GM21390 (cell line): ENCODE measurements around the gene ACOX3.
"Not testable (repeated sequence)": the region's sequence is repeated elsewhere in the genome, so short reads cannot be mapped to it uniquely, and the experiment has no call there.

ENCODE experiments used
- ATAC-seq: cut with Tn5 transposase; IDR thresholded peaks from one replicate; pipeline ENCODE4 v1.9.1; 2021; ENCODE audit not compliant: unreplicated experiment

ACOX3 gene

GRCh38 chr4:8359193-8359592 is 81.3 kb downstream of the ACOX3 start:
- no peak for ATAC-seq

- no peak for ATAC-seq
Observed at GRCh38 chr4:8356856-8357255, 83.7 kb downstream of the ACOX3 start.

- ATAC-seq, result no peak
Observed at GRCh38 chr4:8355864-8356565, 84.5 kb downstream of the ACOX3 start.

- ATAC-seq, result no peak
Observed at GRCh38 chr4:8355306-8355705, 85.2 kb downstream of the ACOX3 start.

GRCh38 chr4:8353912-8354453 is 86.5 kb downstream of the ACOX3 start:
- no peak for ATAC-seq

GRCh38 chr4:8353158-8353669 is 87.3 kb downstream of the ACOX3 start:
- ATAC-seq, result no peak

- no peak for ATAC-seq
Observed at GRCh38 chr4:8352368-8353157, 88.0 kb downstream of the ACOX3 start.

- no peak for ATAC-seq
Observed at GRCh38 chr4:8351931-8352367, 88.6 kb downstream of the ACOX3 start.

- no peak for ATAC-seq
Observed at GRCh38 chr4:8350841-8351461, 89.6 kb downstream of the ACOX3 start.

- no peak for ATAC-seq
Observed at GRCh38 chr4:8350352-8350751, 90.2 kb downstream of the ACOX3 start.

- no peak for ATAC-seq
Observed at GRCh38 chr4:8349664-8350236, 90.8 kb downstream of the ACOX3 start.

- ATAC-seq, result not testable (repeated sequence)
Observed at GRCh38 chr4:8349236-8349635, 91.3 kb downstream of the ACOX3 start.

- ATAC-seq, result no peak
Observed at GRCh38 chr4:8348071-8348470, 92.5 kb downstream of the ACOX3 start.

- no peak for ATAC-seq
Observed at GRCh38 chr4:8347660-8348059, 92.9 kb downstream of the ACOX3 start.

GRCh38 chr4:8346838-8347605 is 93.5 kb downstream of the ACOX3 start:
- ATAC-seq, result no peak

- ATAC-seq, result no peak
Observed at GRCh38 chr4:8345946-8346814, 94.3 kb downstream of the ACOX3 start.

GRCh38 chr4:8345053-8345945 is 95.2 kb downstream of the ACOX3 start:
- ATAC-seq, result no peak

GRCh38 chr4:8344377-8344776 is 96.1 kb downstream of the ACOX3 start:
- no peak for ATAC-seq
